ENCODE measurements around the gene ZNF674.

Gene ZNF674

GRCh38 chrX:46545111-46546005 lies at the start of gene ZNF674:
ZNF674 (minus strand) TSS chrX:46545421; CDS start chrX:46542087, 3,334 bp downstream.
- DNase-seq = peak; percentile 92 to 94

GRCh38 chrX:46589977-46590723 lies 44.9 kb upstream of the ZNF674 start:
- DNase-seq = no peak

- peak; percentile 47 to 63 for DNase-seq
Measured at GRCh38 chrX:46588263-46588662, 43.0 kb upstream of the ZNF674 start.

GRCh38 chrX:46587753-46588171 lies 42.5 kb upstream of the ZNF674 start:
- DNase-seq = no peak

- no peak for DNase-seq
Measured at GRCh38 chrX:46587158-46587557, 41.9 kb upstream of the ZNF674 start.

GRCh38 chrX:46584736-46585135 lies 39.5 kb upstream of the ZNF674 start:
- no peak for DNase-seq

GRCh38 chrX:46582966-46583365 lies 37.7 kb upstream of the ZNF674 start:
- no peak for DNase-seq

GRCh38 chrX:46582325-46582724 lies 37.1 kb upstream of the ZNF674 start:
- no peak for DNase-seq

GRCh38 chrX:46580613-46581012 lies 35.4 kb upstream of the ZNF674 start:
- no peak for DNase-seq

- DNase-seq = no peak
Measured at GRCh38 chrX:46579250-46579649, 34.0 kb upstream of the ZNF674 start.

- no peak for DNase-seq
Measured at GRCh38 chrX:46577221-46578005, 32.2 kb upstream of the ZNF674 start.

GRCh38 chrX:46576458-46576857 lies 31.2 kb upstream of the ZNF674 start:
- no peak for DNase-seq

GRCh38 chrX:46575991-46576392 lies 30.8 kb upstream of the ZNF674 start:
- no peak for DNase-seq

- no peak for DNase-seq
Measured at GRCh38 chrX:46575586-46575985, 30.4 kb upstream of the ZNF674 start.

- DNase-seq = peak; percentile 38 to 39
Measured at GRCh38 chrX:46574774-46575381, 29.7 kb upstream of the ZNF674 start.

GRCh38 chrX:46573892-46574773 lies 28.9 kb upstream of the ZNF674 start:
- DNase-seq = peak; percentile 55 to 66

- DNase-seq = peak; percentile 60
Measured at GRCh38 chrX:46573331-46573891, 28.2 kb upstream of the ZNF674 start, which contains the start of gene CHST7. CHST7 (plus strand) TSS chrX:46573765; CDS start chrX:46573932, 167 bp downstream.

GRCh38 chrX:46572340-46572936 lies 27.2 kb upstream of the ZNF674 start:
- peak in 1 of 2 donors; percentile 24 for DNase-seq

- no peak for DNase-seq
Measured at GRCh38 chrX:46571423-46572339, 26.5 kb upstream of the ZNF674 start.

- no peak for DNase-seq
Measured at GRCh38 chrX:46569621-46570020, 24.4 kb upstream of the ZNF674 start.
